ENCODE data around the gene TMEM204.

Gene TMEM204

GRCh38 chr16:1539720-1540555, 6.5 kb downstream of the TMEM204 start:
- DNase-seq = no peak

- no peak for DNase-seq
Observed at GRCh38 chr16:1540556-1540855, 7.0 kb downstream of the TMEM204 start.

DNA sequence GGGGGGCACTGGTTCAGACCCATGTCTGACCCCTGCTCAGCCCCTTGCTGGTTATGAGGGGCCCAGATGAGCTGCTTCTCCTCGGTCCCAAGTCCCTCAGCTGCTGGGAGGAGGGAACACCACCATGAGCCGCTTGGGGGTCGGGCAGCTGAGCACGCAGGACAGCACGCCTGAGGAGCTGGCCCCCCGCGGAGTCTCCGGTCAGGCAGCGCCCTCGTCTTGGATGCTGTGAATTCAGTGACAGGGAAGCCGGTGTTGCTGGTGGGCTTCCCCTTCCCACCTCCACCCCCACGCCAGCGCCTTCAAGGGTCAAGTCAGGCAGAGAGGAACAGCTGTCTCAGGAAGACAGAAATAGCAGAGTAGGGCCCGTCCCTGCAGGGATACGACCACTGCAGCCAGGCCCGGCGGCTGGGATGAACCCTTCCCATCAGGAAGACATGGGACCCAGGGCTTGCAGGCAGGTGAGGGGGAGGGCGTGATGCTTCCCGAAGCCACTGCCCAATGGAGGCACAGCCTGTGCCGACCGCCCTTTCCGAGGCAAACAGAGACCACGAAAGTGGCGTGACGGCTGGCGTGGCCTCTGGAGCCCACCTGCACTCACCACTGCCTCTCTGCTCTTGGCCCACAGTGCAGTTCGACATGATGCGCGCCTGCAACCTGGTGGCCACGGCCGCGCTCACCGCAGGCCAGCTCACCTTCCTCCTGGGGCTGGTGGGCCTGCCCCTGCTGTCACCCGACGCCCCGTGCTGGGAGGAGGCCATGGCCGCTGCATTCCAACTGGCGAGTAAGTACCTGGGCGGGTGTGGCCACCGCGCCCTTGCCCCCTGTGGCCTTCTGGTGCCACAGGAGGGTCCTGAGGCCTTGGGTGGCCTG, 8.1 kb downstream of the TMEM204 start:
- no peak for DNase-seq

DNA sequence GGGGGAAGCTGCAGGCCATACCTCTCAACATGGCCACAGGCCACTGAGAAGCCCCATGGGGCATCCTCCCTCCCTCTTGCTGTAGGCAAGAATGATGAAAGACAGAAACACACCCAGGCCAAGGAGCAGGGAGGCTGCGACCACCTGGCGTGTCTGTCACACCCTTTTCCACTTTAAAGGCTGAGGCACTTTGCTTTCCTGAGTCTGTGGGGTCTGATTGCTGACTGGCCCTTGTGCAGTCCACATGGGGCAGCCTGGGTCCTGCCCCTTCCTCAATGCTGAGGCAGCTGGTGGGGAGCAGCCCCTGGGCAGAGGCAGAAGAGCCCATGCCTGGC, 8.7 kb downstream of the TMEM204 start:
- DNase-seq = no peak

- no peak for DNase-seq
Observed at GRCh38 chr16:1542533-1542932, 9.1 kb downstream of the TMEM204 start.

DNA sequence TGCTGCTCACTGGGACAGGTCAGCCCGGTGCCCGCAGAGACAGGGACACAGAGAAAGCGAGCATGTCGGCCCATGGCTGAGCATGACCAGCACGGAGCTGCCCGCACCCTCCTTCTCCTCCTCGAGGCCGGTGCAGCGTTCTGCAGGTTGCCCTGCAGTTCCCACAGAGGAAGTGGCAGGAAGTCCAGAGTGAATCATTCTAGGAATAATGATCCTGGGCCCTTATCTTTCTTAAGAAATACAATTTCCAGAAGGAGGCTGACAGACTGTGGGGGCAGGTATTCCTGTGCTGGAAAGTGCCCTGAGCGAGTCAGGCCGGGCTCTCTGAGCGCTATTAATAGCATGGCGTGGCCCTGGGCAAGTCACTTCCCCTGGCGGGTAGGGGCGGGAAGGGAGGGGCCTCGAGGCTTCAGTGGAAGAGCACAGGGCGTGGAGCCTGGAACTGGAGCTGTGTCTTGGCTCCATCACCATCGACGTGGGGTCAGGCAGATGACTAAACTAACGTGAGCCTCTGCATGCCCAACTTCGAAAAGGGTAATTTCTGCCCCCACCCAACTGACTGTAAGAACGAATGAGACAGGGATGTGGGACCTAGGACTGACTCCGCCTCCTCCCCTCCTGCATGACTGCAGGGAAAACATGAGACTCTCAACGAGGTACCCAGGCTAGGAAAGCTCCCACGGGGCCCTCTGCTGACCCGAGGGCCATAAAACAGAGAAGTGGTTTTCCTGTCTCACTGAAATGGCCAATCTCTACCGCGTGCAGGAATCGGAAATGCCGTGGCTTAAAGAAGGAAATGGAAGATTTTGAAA, 9.8 kb downstream of the TMEM204 start:
- DNase-seq = peak; percentile 58 to 65

DNA sequence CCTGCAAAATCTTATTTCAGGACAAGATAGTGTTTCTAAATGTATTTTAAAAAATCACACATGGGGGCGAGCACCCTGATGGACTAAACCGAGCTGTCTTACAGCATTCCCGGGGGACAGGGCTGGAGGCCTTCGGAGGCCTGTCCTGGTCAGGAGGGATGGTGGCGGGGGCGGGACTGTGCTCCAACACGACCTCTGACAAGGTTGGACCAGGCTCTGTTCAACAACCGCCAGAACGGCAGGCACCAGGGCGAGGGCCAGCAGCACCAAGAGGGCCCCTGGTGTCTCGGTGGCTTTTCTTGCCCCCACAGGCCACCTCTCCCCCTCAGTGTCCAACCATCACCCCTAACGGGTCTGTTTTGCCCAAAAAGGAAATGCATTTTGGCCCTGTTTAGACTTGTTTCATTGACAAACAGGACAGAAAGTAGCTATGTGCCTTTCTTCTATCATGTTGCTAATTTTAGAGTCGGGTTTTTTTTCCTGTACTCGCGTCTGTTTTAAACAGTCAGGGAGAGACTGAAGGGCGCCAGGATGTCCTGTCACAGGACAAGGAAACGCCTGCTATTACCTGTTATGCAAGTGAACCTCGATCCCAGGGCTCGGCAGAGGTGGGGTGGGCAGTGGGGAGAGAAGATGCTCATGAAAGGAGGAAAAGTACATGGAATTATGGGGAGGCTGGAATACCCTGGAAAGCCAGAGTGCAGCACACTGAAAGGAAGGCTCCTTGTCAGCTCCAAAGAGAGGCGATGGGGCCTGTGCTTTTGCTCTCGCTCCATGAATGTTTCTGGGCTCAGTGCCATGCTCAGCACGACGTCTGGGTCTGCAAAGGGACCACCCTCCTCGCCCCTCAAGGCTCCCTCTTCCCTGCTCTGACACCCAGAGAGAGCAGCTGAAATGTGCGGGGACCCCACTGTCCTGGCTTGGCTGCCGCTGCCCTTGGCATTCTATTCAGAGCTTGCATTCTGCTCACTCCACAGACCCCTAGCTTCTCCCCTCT, 11.9 kb downstream of the TMEM204 start:
- DNase-seq = no peak

GRCh38 chr16:1546430-1546829, 13.0 kb downstream of the TMEM204 start:
- no peak for DNase-seq

GRCh38 chr16:1548233-1548632, 14.8 kb downstream of the TMEM204 start:
- DNase-seq = no peak

DNA sequence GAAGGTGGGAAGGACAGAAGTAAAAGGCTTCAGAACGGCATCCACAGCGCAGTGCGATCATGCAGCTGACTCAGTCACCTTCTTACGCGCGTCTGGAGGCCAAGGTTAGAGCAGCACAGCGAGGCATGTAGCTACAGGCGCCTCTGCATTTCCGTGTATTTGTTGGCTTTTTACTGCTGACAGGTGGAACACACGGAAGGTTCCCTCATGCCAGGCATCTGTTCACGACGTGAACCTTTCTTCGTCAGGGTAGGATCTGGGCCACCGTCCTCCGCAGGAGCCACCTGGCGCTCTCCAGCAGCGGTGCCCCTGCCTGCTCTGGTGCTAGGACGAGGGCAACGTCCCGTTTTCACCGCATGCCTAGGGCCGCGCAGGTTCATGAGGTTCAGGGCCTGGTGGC, 15.3 kb downstream of the TMEM204 start:
- no peak for DNase-seq

DNA sequence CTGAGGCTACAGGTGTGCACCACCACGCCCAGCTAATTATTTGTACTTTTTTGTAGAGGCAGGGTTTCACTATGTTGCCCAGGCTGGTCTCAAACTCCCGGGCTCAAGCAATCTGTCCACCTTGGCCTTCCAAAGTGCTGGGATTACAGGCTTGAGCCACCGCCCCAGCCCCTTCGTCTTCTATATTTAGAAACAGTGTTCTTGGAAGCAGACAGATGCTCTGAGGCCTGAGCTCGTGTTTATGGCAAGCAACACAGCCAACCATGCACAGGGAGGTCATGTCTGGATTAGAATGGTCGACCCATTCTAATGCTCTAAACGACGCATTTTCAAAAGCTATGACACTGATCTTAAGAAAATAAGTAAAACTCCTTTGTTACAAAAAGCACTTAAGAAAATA, 16.6 kb downstream of the TMEM204 start:
- no peak for DNase-seq

DNA sequence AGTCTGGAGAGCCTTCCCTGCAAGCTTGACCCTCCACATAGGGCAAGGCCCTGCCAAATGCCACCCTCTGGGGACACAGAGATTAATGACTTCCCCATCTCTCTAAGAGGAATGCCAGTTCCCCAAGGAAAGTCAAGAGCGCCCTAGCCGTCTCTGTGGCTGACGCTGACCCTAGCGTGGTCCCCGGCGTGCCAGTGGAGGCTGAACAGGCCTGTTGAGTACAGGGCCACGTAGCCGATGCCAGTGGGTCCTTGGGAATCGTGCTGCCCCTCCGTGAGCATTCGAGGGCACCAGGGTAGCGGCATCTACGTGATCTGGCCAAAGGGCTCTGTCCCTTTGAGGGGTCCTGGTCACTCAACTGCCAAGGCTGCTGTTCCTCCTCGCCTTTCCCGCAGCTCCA, 17.2 kb downstream of the TMEM204 start:
- no peak for DNase-seq

DNA sequence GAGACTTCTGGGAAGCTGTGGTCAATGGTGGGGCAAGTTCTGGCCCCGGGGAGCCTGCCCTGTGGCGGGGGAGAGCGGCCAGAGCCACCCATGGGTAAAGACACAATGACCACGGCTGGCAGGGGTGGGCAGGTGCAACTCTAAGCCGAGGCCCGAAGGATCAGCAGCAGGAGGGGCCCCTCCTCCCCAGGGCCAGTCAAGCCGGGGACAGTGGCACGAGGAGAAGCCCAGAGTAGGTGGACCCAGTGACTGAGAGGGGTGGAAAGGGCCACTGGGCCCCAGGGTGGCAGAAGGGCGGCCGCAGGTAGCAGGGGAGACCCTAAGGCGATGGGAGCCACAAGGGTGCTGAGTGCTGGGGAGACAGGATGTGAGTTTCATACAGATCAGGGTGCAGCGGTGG, 17.7 kb downstream of the TMEM204 start:
- no peak for DNase-seq

DNA sequence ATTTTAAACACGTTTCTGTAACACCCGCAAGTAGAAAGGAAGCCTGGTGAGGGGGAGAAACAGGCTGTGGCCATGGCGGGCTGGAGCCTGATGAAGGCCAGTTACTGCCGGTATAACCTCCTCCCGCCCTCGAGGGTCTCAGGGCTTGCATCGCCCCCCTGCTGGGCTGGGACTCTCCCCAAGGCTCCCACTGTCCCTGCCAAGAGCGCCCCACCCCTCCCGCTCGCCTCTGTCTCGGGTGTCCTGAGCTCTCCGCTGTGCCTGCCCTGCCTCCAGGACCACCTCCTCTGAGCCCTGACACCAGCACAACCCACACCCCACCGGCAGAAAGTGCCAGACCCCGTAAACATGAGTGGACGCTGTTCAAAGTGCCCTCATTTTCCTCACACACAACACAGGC, 18.7 kb downstream of the TMEM204 start:
- no peak for DNase-seq

GRCh38 chr16:1553946-1554825, 20.7 kb downstream of the TMEM204 start:
- DNase-seq = no peak

DNA sequence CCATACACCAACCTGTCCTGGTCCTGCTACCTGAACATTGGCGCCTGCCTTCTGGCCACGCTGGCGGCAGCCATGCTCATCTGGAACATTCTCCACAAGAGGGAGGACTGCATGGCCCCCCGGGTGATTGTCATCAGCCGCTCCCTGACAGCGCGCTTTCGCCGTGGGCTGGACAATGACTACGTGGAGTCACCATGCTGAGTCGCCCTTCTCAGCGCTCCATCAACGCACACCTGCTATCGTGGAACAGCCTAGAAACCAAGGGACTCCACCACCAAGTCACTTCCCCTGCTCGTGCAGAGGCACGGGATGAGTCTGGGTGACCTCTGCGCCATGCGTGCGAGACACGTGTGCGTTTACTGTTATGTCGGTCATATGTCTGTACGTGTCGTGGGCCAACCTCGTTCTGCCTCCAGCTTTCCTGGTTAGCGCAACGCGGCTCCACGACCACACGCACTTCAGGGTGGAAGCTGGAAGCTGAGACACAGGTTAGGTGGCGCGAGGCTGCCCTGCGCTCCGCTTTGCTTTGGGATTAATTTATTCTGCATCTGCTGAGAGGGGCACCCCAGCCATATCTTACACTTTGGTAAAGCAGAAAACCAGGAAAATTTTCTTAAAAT, 21.5 kb downstream of the TMEM204 start:
- DNase-seq = no peak

DNA sequence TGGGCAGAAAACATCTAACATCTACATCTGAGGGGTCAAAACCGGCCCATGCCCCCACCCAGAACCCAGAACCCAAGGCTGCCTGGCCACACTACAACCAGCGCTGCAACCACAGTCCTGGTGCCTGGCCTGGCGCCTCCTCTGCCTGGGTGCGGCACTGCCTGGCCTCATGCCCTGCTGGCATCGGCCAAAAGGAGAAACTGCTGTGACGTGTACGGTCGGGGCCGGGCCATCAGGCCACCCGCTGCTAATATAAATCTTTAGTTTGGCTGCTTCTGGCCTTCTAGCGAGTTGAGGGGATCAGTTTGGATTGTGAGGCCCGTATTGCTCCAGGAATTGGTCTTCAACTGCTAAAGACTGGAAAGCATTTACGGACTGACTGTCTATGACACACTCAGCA, 22.8 kb downstream of the TMEM204 start:
- no peak for DNase-seq

- no peak for DNase-seq
Observed at GRCh38 chr16:1557074-1557473, 23.6 kb downstream of the TMEM204 start.

- no peak for DNase-seq
Observed at GRCh38 chr16:1557576-1557975, 24.1 kb downstream of the TMEM204 start.

DNA sequence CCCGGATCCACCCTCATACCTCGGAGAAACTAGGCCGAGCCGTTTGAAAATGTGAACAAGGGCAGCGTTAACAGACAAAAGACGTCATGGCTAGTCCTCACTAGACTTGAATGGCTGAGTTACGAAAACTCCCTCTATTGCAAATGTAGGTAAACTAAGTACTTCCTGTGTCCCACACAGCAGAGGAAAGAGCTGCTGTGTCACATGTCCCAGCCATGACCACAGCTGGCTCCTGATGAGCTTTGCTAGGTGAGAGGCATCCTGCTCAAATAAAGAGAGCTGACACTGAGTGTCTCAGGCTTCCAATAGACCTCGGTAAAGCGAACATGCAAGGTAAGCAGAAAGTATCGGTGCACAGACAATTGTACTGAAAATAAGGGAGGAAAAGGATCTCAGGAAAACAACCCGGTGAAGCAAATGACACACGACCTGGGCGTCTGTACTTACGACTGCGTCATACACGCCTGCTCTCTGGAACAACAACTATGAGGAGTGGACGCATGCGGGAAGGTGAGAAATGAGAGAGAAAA, 26.0 kb downstream of the TMEM204 start:
- DNase-seq = peak; percentile 22 to 28

DNA sequence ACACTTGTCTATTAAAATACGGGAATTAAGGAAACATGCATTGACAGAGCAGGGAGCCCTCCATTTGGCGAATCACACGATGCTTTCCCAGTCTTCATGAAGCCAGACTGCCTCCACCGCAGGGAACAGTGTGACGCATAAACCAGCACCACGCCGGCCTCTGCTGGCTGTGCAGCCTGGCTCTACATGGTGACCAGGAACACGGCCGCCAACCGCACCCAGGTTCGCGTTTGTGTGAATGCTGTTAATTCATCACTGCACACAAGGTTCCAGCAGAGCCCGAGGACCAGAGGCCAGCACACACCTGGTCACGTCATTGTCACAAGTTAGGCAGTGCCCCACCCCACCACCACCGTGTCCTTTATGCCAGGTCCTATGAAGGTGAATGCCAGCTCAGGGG, 26.7 kb downstream of the TMEM204 start:
- DNase-seq = no peak

Data from activated CD4-positive, alpha-beta T cell treated with anti-CD3 and anti-CD28 coated beads for 4 hours (primary cell).